Neural progenitor cell (in vitro differentiated cells): Measurements from ENCODE around the gene CACNA1C. TPM values are rescaled to one million over a fixed set of nuclear protein-coding genes. Genes with fewer than 3 reads are reported as not detected.

Experiments used
- DNase-seq: peaks from one replicate; pipeline ENCODE4 v3.0.0-alpha.2; 2016; ENCODE audit warnings: low spot score
- H2AFZ ChIP-seq: fragments of 200-600 bp; sonication (generic); replicated peaks from 2 replicates; pipeline ENCODE4 v1.6.1; 2016; ENCODE audit warnings: antibody characterized with exemption
- H3F3A ChIP-seq: fragments of 200-600 bp; sonication (generic); 2 replicates; pipeline ENCODE4 v1.6.1; 2016; ENCODE audit warnings: antibody characterized with exemption, low read depth
- H3K27ac ChIP-seq: fragments of 200-600 bp; sonication (generic); 2 replicates; pipeline ENCODE4 v1.5.1; 2016; ENCODE audit warnings: mild to moderate bottlenecking
- H3K27me3 ChIP-seq: fragments of 200-600 bp; sonication (generic); 2 replicates; pipeline ENCODE4 v1.6.1; 2016; ENCODE audit warnings: mild to moderate bottlenecking, moderate library complexity
- H3K36me3 ChIP-seq: fragments of 200-600 bp; sonication (generic); 2 replicates; pipeline ENCODE4 v1.5.1; 2016
- H3K4me1 ChIP-seq: fragments of 200-600 bp; sonication (generic); 2 replicates; pipeline ENCODE4 v1.6.1; 2016; ENCODE audit warnings: mixed run types
- H3K4me2 ChIP-seq: fragments of 200-600 bp; sonication (generic); 2 replicates; pipeline ENCODE4 v1.6.1; 2016
- H3K4me3 ChIP-seq: fragments of 200-600 bp; sonication (generic); 2 replicates; pipeline ENCODE4 v1.5.1; 2016
- H3K79me2 ChIP-seq: fragments of 200-600 bp; sonication (generic); 2 replicates; pipeline ENCODE4 v1.6.1; 2016; ENCODE audit warnings: low read depth
- H3K9ac ChIP-seq: fragments of 200-600 bp; sonication (generic); 2 replicates; pipeline ENCODE4 v1.6.1; 2016
- H3K9me3 ChIP-seq: fragments of 200-600 bp; sonication (generic); 2 replicates; pipeline ENCODE4 v1.5.1; 2016; ENCODE audit warnings: low read depth
- H4K20me1 ChIP-seq: fragments of 200-600 bp; sonication (generic); 2 replicates; pipeline ENCODE4 v1.6.1; 2016; ENCODE audit warnings: low read depth
- H3K27ac Mint-ChIP-seq: 3 replicates; pipeline ENCODE4 v1.8.0; 2021; ENCODE audit warnings: mixed read lengths
- H3K27me3 Mint-ChIP-seq: 2 replicates; pipeline ENCODE4 v1.8.0; 2022; ENCODE audit warnings: low read depth, mild to moderate bottlenecking, inconsistent platforms, moderate library complexity, mixed read lengths; ENCODE audit not compliant: insufficient read depth
- H3K36me3 Mint-ChIP-seq: 3 replicates; pipeline ENCODE4 v1.8.0; 2021; ENCODE audit warnings: mixed read lengths
- H3K4me1 Mint-ChIP-seq: 3 replicates; pipeline ENCODE4 v1.8.0; 2021; ENCODE audit warnings: mixed read lengths
- H3K4me3 Mint-ChIP-seq: 3 replicates; pipeline ENCODE4 v1.8.0; 2021; ENCODE audit warnings: mild to moderate bottlenecking, moderate library complexity, mixed read lengths
- H3K9me3 Mint-ChIP-seq: 3 replicates; pipeline ENCODE4 v1.8.0; 2020; ENCODE audit warnings: mixed read lengths
- CTCF ChIP-seq: fragments of 200-600 bp; sonication (generic); IDR thresholded peaks from 2 replicates; pipeline ENCODE4 v1.5.1; 2017; ENCODE audit warnings: antibody characterized with exemption, mild to moderate bottlenecking
- EZH2 ChIP-seq: fragments of 200-600 bp; sonication (generic); IDR thresholded peaks from 2 replicates; pipeline ENCODE4 v1.6.1; 2017; ENCODE audit warnings: antibody characterized with exemption, mild to moderate bottlenecking, moderate library complexity
- EZH2phosphoT487 ChIP-seq: fragments of 200-600 bp; sonication (generic); IDR thresholded peaks from 2 replicates; pipeline ENCODE4 v1.6.1; 2017; ENCODE audit warnings: antibody characterized with exemption
- total RNA-seq: library from RNA; depleted of rRNA; stranded (reverse); fragments of >200 nt; gene quantifications from 2 replicates; pipeline ENCODE4 v1.2.3, GENCODE V29; 2015; ENCODE audit warnings: low replicate concordance

CACNA1C gene
- total RNA-seq, 1 donor from 2014 or later: 2.7 TPM

GRCh38 chr12:2323532-2324255, 270.9 kb downstream of the CACNA1C start:
- H3K4me3 ChIP-seq: no peak overlapping the region
- H2AFZ ChIP-seq: no peak overlapping the region
- no peaks in the 10 kb centered on the region for H3F3A ChIP-seq
- H3K4me1 ChIP-seq: no peaks in the 10 kb centered on the region
- no peak for TF ChIP-seq EZH2
- TF ChIP-seq CTCF: no peak
- no peak for TF ChIP-seq EZH2phosphoT487
- no peaks in the 10 kb centered on the region for H3K27me3 ChIP-seq
- no peak overlapping the region for H3K9ac ChIP-seq
- Mint-ChIP-seq H3K36me3 (no peaks in the 10 kb centered on the region), H3K9me3 (no peaks in the 10 kb centered on the region), H3K27me3 (peaks cover 14% of the 10 kb centered on the region), H3K4me3 (no peak overlapping the region), H3K27ac (no peak overlapping the region), H3K4me1 (peaks cover 25% of the 10 kb centered on the region)
- DNase-seq: no peak
- no peaks in the 10 kb centered on the region for H4K20me1 ChIP-seq
- no peak overlapping the region for H3K4me2 ChIP-seq
- H3K9me3 ChIP-seq: no peaks in the 10 kb centered on the region
- no peak overlapping the region for H3K27ac ChIP-seq
- no peaks in the 10 kb centered on the region for H3K79me2 ChIP-seq
- H3K36me3 ChIP-seq: no peaks in the 10 kb centered on the region

- no peaks in the 10 kb centered on the region for H3K36me3 Mint-ChIP-seq
- peaks cover 14% of the 10 kb centered on the region for H3K27me3 Mint-ChIP-seq
- Histone ChIP-seq H2AFZ (no peak overlapping the region), H3K9ac (no peak overlapping the region), H3K79me2 (no peaks in the 10 kb centered on the region), H3K9me3 (no peaks in the 10 kb centered on the region), H3K4me3 (no peak overlapping the region), H3K4me2 (no peak overlapping the region), H3K27ac (no peak overlapping the region), H3K36me3 (no peaks in the 10 kb centered on the region), H3K27me3 (no peaks in the 10 kb centered on the region), H3K4me1 (no peaks in the 10 kb centered on the region), H3F3A (no peaks in the 10 kb centered on the region), H4K20me1 (no peaks in the 10 kb centered on the region)
- peaks cover 25% of the 10 kb centered on the region for H3K4me1 Mint-ChIP-seq
- no peak for DNase-seq
- no peak overlapping the region for H3K4me3 Mint-ChIP-seq
- H3K27ac Mint-ChIP-seq: no peak overlapping the region
- no peaks in the 10 kb centered on the region for H3K9me3 Mint-ChIP-seq
- TF ChIP-seq EZH2 (no peak), CTCF (no peak)
These were observed 271.6 kb downstream of the CACNA1C start for GRCh38 chr12:2324387-2324786.

- Mint-ChIP-seq H3K4me3 (no peak overlapping the region), H3K27ac (no peak overlapping the region)
These were observed 272.7 kb downstream of the CACNA1C start for GRCh38 chr12:2325519-2325918.

More at GRCh38 chr12:2325519-2325918, 272.7 kb downstream of the CACNA1C start:
- no peaks in the 10 kb centered on the region for H3K36me3 ChIP-seq
- no peaks in the 10 kb centered on the region for H3K4me1 ChIP-seq
- TF ChIP-seq EZH2phosphoT487: no peak
- no peak for TF ChIP-seq CTCF
- TF ChIP-seq EZH2: no peak
- H3K4me3 ChIP-seq: no peak overlapping the region
- no peaks in the 10 kb centered on the region for H3K9me3 Mint-ChIP-seq
- H3K36me3 Mint-ChIP-seq: no peaks in the 10 kb centered on the region
- no peak overlapping the region for H3K9ac ChIP-seq
- H3K4me1 Mint-ChIP-seq: peaks cover 22% of the 10 kb centered on the region
- no peaks in the 10 kb centered on the region for H3K9me3 ChIP-seq
- no peaks in the 10 kb centered on the region for H3K79me2 ChIP-seq
- H3K27ac ChIP-seq: no peak overlapping the region
- no peak overlapping the region for H2AFZ ChIP-seq
- H4K20me1 ChIP-seq: no peaks in the 10 kb centered on the region
- H3K27me3 Mint-ChIP-seq: peaks cover 8% of the 10 kb centered on the region
- no peaks in the 10 kb centered on the region for H3F3A ChIP-seq
- DNase-seq: no peak
- no peaks in the 10 kb centered on the region for H3K27me3 ChIP-seq
- H3K4me2 ChIP-seq: no peak overlapping the region
